DMS114 treated with DMSO at 0.1 percent for 48 hours (cell line): ENCODE results near the gene BARX2.

ENCODE experiments used
- DNase-seq: peaks from one replicate; lab custom pipeline; 2025; ENCODE audit not compliant: unreplicated experiment; lab: John Stamatoyannopoulos, UW

BARX2 gene

DNA sequence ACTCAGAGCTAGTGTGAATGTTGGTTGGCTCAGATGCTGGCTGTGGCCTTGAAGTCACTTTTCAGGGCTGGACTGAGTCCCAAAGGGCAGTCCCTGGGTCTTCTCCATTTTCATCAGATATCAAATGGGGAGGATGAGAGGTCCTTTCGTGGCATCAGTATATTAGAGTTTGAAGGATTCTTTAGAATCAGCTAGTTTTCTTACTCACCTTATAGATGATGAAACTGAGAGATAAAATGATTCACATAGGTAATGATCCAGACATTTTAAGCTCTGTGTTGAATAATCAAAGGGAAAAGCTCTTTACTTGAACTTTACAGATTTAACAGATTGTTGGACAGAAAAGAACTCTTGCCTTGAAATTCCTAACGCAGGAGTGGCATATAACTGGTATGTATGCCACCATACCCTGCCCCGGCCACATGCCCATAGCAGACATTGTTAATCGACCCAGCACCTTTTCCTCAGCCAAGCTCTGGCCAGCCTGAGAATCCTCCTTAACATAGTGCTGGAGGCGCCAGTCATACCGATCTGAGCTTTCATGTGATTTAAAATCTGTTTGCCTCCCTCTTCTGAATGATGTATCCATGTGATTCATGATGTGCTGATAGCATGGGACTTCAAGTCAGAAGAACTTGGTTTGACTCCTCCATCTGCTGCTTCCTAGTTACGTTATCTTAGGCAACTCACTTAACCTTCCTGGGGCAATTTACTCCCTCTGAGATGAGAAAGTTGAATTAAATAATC lies 60.0 kb downstream of the BARX2 start:
- no peak for DNase-seq

DNA sequence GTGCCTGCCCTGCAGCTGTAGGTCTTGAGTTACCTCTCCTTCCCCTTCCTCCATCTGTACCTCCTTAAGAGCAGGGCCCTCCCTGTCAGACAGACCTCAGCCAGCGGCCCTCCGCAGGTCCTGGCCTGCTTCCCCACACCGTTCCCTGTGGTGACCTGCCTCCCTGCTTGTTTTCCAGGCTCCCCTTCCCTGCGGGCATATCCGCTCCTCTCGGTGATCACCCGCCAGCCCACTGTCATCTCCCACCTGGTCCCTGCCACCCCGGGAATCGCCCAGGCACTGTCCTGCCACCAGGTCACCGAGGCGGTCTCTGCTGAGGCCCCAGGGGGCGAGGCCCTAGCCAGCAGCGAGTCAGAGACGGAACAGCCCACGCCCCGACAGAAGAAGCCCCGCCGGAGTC lies 60.9 kb downstream of the BARX2 start:
- DNase-seq = no peak

DNA sequence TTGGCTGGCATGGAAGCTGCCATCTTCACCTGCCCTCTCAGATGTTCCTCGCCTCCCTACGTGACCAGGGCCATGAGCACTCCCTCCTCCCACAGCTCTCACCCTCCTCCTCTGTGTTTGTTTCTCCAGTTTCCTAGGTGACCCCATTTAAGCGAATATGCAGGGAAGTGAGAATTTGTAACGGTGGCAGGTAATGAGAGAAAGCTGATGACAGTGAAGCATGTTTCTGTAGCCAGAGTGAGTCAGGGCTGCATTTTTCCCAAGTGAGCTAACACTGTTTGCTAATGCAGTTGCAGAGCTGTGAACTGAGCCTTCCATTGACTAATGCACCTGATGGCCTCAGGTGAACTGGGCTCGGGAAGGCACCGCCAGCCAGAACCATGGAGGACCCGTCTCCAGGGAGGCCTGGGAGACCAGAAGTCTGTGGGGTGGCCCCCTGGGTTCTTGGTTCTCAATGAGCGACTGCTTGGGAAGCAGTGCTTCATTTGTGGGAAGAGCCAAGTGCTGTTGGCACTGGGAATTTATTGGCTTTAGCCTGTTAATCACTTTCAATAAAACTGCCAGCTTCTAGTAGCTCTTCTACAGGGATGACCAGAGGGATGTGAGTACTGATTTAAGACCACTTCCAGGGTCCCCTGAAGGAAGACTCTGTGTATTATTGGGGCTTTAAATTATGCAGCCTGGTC lies 64.5 kb downstream of the BARX2 start:
- no peak for DNase-seq

DNA sequence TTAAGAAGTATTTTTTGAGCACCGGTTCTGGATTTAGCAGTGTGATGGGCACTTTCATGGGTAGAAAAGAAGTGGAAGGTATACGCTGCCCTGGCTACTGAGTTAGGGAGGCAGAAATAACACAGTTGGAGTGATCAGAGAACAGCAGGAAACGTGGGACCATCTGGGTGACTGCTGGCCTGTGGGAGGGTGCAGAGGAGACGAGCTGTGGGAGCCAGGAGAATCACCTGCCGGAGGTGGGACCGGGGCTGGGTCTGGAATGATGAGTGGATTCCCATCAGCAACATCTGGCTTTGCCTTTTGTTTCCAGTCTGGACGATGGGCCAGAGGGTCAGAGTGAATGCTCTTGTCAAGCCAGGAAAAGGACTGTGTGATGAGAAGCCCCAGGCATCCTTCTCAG lies 66.5 kb downstream of the BARX2 start:
- no peak for DNase-seq

DNA sequence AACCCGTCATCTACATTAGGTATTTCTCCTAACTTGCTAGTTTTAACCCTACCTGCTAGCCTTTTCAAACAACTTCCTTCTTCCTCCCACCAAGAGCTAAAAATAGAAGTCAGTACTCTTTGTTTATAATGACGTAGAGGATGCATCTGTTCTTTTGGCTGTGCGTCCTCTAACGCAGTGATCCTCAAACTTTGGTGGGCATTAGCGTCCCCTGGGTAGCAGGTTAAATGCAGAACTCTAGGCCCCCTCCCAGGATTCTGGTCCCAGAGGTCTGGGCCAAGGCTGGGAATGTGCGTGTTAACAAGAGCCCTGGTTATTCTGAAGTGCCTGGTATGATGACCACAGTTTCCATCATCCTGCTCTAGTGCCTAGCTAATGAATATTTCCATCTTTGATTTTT lies 67.6 kb downstream of the BARX2 start:
- DNase-seq = no peak

DNA sequence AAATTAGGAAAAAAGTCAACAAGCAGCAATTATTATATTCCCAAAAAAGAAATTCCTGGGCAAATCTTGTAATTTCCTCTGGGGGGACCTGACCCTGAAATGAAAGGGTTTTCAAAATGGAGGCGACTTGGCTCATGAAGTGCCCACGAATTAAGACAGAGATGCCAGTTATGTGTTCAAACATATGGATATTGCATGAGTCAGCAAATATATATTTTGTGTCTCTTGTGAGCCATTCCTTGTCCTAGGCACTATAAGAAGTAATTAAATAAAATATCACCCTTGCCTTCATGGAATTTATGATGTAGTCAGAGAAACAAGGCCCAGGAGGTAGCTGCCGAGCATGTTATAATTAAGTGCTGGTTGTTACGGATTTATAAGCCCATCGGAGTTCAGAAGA lies 68.6 kb downstream of the BARX2 start:
- DNase-seq = no peak

DNA sequence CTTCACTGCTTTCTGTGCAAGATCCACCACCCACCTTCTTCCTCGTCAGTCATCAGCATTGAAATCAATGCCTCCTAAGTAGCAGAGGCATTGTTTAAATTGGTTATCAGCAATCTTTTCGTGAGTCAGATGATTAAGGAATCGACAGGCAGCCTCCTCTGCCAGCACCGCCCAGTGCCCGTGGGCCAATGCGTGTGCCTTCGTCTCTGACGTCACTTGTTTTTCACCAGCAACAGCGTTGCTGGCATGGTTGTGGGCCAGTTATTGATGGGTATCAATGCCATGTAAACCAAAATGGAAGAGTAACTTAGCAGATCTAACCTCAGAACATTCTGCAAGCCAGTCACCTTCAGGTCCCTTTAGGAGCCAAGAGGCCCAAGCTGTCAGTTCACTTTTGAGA lies 69.6 kb downstream of the BARX2 start:
- no peak for DNase-seq

DNA sequence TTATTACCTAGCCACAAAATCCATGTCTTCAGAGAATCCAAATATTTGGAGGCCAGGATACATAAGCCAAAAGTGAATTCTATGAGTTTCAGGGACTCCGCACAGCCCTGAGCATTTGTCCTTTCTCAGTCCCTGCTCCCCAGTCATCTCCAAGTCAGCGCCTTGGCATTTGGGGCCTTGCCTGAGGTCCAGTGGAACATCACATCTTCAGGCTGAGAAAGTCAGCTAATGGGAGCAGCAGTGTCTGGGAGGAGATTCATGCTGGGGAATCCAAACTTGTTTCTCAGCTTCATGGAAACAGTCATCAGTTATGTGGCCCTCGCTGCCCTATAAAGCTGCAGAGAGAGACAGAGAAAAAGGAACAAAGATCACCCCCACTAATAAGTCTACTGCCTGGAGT lies 70.9 kb downstream of the BARX2 start:
- DNase-seq = no peak

DNA sequence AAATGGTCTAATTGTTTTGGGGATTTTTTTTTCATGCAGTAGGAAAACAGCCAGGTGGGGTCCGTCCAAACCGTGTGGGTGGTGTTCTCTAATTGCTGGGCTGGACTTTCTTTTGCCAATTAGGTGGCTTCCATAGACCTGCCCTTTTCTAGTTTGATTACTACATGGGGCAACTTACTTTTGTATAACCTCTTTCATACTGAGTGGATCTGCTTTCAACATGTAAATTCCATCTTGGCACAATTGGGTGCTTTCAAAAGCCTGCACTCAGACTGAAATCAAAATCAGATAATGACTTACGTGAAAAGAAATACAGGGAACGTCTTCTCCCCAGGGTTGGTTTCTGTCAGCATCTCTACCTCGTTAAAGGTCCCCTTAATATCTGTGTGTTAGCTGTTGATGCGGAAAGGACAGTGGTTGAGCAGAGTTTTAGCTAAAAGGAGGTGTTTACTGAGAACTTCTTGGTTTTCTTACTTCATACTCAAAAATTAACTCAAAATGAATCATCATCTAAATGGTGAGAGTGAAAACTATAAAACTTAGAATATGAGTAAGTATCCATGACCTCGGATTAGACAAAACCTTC lies 72.1 kb downstream of the BARX2 start:
- DNase-seq = no peak

DNA sequence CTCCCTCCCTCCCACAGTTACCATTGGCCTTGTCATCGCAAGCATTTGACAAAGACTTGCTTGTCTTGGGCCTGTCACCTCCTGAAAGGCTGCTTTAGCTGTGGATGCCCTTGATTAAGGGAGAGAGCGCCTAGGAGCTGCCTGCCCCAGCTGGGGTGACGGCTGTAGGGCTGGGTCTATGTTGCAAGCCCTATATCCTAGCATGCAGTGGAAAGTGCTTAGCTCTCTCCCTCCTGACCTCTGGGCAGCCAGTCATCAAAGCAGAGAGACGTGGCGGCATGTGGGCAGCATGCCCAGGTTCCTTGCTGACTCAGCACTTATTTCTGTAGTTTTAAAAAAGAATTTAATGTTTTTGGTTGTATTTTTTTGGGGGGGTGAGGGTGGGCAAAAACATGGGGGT lies 75.9 kb downstream of the BARX2 start:
- DNase-seq = no peak

DNA sequence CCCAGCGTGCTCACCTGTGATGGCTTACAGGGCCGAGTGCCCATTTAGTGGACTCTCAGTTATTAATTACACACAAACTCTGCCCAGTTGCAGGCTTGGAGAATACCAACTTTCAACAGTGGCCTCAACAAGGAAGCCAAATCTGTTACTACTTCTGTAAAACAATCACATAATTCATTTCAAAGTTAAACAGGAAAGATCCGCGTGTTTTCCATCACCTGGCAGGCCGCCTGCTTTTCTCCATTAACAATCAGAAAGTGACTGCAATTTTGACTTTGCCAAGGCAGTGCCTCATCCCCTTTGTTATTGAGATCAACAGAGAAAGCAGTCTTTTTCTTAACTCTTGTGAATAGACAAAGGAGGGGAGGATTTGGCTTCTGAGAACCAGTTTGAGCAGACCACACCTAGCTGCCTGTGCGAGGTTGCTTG lies 77.7 kb downstream of the BARX2 start:
- DNase-seq = no peak

DNA sequence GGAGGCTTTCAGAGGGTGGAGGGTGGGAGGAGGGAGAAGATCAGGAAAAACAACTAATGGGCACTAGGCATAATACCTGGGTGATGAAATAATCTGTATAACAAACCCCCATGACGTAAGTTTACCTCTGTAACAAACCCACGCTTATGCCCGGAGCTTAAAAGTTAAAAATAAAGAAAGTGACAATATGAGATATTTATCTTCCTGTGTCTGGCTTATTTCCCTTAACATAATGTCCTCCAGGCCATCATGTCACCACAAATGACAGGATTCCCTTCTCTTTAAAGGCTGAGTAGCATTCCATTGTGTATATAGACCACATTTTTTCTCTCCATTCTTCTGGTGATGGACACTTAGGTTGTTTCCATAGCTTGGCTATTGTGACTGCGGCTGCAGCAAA lies 79.5 kb downstream of the BARX2 start:
- no peak for DNase-seq

DNA sequence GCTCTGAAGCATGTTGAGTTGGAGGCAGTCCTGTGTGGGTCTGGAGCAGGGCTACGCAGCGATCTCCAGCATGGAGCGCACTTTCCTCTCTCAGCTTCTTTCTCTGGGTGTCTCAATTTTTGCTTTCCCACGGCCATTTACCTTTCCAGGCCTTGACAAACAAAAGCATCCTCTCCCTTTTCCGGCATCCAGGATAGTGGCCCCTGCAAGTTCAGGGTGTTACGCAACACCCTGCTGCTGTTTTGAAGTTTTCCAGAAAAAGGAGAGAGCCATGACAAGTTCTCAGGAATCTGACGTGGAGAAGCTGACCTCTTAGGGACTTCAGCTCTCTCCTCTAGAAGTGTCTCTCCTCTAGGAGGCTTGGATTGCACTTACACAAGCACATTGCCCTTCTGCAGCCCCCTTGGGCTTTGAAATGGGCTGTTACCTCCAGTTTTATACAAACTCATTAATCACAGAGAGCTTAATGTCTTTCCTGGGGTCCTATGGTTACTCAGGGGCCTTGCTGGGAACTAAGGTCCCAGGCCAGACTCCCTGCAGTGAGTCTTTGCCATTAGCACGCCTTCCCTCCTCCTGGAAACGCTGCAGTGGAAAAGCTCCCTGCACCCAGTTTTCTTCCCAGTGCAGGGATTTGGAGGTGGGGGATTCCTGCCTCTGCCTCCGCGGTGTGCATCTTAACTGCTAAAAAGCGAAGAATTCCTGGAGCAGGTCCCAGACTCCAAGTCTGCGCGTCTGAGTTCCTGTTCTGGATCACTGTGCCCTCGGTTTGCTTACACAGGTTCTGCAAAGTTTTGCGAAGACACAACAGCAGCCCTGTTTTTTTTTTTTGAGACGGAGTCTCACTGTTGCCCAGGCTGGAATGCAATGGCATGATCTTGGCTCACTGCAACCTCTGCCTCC lies 80.4 kb downstream of the BARX2 start:
- no peak for DNase-seq

DNA sequence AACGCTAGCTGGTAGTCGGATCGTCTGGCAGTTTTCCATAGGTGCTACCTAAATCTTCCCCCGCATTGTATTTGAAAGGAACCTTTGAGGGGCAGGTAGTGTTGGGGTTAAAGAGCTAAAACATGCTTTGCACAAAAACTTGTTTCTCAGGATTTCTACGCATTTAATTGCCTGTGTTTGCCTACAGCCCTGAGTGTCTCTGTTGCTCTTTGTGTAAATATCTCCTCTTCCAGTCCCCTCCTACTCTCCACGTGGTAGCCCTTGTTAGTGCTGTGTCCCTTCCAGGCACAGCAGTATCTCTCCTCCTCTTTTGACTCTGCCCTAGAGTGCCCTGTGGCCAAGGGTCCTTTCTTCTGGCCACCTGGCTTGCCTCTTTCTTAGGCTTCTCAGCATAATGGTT lies 81.7 kb downstream of the BARX2 start:
- DNase-seq = no peak

DNA sequence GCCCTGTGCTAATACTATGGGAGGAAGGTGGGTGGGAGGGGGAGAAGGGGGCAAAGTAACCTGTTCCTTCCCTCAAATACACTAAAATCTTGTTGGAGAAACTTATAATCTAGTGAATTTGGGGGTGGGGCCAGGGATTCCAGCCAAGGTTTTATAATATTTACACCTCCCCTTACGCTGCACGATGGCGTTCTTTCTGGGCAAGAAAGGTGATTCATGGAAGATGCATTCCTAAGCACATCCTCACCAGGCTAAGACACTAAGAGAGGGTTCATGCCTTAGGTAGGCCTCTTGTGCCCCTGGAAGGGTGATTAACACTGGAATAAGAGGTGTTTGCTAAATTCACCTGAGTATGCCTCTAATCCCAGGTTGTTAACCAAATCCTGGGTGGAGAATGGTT lies 82.6 kb downstream of the BARX2 start:
- no peak for DNase-seq

DNA sequence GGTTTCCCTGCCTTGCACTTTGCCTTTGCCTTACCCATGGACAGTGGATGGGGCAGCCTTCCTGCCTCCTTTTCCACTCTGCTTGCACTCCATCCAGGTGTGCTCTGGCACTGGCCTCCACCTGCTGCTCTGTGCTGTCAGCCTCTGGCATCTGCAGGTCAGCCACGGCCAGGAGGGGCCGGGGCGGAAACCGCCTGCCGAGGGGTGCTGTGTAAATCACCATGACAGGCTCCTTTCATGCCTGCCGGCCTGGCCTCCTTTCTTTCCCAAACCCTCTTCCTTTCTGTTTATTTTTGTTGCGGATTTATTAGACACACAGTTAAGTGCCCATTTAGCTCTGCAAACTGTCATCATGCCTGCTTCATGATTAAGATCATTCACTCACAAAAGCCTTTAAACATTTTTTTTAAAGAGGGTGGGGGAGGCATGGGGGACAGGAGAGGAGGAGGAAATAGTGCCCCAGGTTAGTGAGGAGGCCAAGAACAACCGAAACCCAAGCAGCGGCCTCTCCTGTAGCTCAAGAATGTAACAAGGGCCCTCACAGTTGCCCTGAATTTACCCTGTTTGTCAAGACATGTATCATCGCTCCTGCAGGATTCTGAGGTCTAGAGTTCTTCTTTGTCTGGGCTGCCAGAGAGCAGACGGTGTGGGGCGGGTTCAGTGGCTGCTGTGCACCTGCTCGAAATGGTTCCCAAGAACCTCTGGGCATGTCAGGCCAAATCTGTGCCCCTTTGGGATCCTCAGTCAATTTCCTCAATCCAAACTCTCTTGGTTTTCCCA lies 83.3 kb downstream of the BARX2 start:
- no peak for DNase-seq

DNA sequence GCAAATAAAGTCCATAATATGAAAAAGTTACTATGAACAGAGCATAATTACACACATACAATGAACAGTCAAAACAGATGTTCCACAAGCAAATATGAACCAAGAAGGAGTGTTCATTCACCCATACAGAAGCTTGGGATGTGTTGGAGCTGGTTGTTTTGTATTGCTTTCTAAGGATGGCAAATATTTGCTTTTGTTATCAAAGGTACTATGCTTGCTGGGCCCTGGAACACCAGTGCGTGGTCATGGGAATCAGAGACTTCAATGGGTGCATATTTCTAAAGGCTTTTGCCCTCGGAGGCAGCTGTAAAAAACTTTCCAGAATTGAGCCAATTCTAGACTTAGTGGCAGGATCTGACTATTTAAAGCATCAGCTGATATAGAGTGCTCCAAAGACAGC lies 85.1 kb downstream of the BARX2 start:
- no peak for DNase-seq

DNA sequence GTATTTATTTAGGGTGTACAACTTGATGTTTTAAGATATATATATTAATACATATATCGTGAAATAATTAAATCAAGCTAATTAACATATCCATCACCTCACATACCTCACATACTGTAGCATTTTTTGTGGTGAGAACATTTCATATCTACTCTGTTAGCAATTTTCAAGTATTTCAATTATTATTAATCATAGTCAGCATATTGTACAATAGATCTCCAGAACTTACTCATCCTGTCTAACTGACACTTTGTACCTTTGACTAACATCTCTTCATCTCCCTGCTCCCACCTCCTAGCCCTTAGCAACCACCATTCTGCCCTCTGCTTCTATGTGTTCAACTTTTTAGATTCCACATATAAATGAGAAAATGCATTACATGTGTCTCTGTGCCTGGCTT lies 108.4 kb downstream of the BARX2 start:
- DNase-seq = no peak

DNA sequence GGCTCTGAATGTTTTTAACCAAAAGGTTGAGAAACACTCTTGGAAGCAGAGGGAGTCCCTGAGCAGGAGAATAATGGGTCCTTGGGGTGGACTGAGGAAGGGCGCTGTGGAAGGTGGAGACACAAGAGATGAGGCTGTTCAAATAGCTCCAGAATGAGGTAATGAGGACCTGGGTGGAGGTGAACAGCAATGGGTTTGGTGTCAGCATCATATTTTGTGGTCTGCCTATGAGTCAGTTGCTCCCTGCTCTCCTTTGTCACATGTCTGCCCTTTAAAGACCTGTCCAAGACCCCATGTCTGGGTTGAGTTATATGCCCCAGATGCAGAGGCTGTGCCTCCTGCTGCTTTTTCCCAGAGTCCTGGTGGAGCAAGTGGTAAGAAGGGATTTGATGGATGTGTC lies 113.6 kb downstream of the BARX2 start:
- DNase-seq = no peak

DNA sequence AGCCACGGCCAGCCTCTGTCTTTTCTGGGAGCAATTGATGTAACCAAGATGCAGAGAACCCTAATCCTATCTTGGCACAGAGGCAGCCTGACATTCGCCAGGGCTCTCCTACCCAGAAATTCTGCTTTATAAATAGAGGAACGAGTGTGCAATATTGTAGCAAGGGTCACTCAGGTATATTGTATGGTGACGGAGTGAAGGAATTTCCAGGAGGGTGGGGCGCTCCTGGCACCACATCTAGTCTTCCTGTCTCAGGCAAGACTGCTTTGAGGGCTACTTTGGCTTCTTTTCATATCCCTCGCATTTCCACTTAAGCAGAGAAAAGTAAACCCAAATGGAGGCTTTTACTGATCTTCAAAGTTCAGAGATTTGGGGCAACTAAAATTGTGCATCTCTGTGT lies 114.4 kb downstream of the BARX2 start:
- no peak for DNase-seq

DNA sequence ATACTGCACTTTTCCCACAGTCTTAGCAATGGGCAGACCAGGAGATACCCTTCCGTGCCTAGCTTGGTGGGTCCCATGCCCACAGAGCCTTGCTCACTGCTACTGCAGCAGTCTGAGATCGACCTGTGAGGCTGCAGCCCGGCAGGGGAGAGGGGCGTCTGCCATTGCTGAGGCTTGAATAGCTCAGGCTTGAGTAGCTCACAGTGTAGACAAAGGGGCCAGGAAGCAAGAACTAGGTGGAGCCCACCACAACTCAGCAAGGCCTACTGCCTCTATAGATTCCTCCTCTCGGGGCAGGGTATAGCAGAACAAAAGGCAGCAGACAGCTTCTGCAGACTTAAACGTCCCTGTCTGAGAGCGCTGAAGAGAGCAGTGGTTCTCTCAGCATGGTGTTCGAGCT lies 118.1 kb downstream of the BARX2 start:
- no peak for DNase-seq
